Sigmoid colon (tissue), 7 donors: Measurements from ENCODE around the gene ASH1L. TPM values are rescaled to one million over a fixed set of nuclear protein-coding genes. Genes with fewer than 3 reads are reported as not detected.
"Not testable (repeated sequence)": the region's sequence is repeated elsewhere in the genome, so short reads cannot be mapped to it uniquely, and the experiment has no call there.

Experiments used
- DNase-seq: peaks from one replicate; pipeline ENCODE4 v3.0.0-alpha.2; 2019
- H3K27ac ChIP-seq, 4 donors: fragments of 200-600 bp; sonication (generic); one replicate each; pipeline ENCODE4 v1.5.1; 2016 to 2019; ENCODE audit warnings: mild to moderate bottlenecking in 1 of 4
- H3K27me3 ChIP-seq, 3 donors: fragments of 200-600 bp; sonication (generic); one replicate each; pipeline ENCODE4 v1.5.1; 2019; ENCODE audit warnings: mild to moderate bottlenecking in 1 of 3
- H3K36me3 ChIP-seq, 4 donors: fragments of 200-600 bp; sonication (generic); one replicate each; pipeline ENCODE4 v1.5.1; 2016 to 2019
- H3K4me1 ChIP-seq, 4 donors: fragments of 200-600 bp; sonication (generic); one replicate each; pipeline ENCODE4 v1.5.1; 2017 to 2019
- H3K4me3 ChIP-seq, 4 donors: fragments of 200-600 bp; sonication (generic); one replicate each; pipeline ENCODE4 v1.5.1; 2017 to 2019; ENCODE audit warnings: mild to moderate bottlenecking in 2 of 4, moderate library complexity in 1 of 4
- H3K9me3 ChIP-seq, 4 donors: fragments of 200-600 bp in 3 of 4; sonication (generic) in 3 of 4; one replicate each; pipeline versions ENCODE4 v1.5.1 to v1.6.1; 2013 to 2019
- EP300 ChIP-seq, 4 donors: sonication (generic); formaldehyde crosslinking; IDR thresholded peaks; one replicate each; pipeline ENCODE4 v1.6.1; 2017; ENCODE audit warnings: antibody characterized with exemption in 4 of 4
- POLR2A ChIP-seq, 2 donors: fragments of 450-650 bp; IDR thresholded peaks; one replicate each; pipeline ENCODE4 v1.6.1; 2016; ENCODE audit warnings: antibody characterized with exemption in 2 of 2, mild to moderate bottlenecking in 2 of 2, moderate library complexity in 2 of 2
- POLR2AphosphoS5 ChIP-seq, 4 donors: sonication (generic); formaldehyde crosslinking; IDR thresholded peaks; one replicate each; pipeline ENCODE4 v1.6.1; 2017; ENCODE audit warnings: antibody characterized with exemption in 4 of 4
- WGBS, 2 donors: extraction: QIAGEN DNeasy Blood & Tissue Kit; methylation state at CpG; one replicate each; pipeline ENCODE4 v1.1.7; 2013; 5-methylcytosine and 5-hydroxymethylcytosine counted together
- intact Hi-C: fragments of 100-400 bp; cut with DNase I; formaldehyde crosslinking; loops from one replicate; pipeline ENCODE4 v1.15.1; 2023
- polyA plus RNA-seq, 3 donors: library from polyadenylated mRNA; stranded (reverse); fragments of 200-250 nt; gene quantifications; one replicate each; pipeline ENCODE4 v1.2.3, GENCODE V29; 2013
- total RNA-seq, 4 donors: library from RNA; depleted of rRNA; stranded (reverse); fragments of >200 nt; gene quantifications; one replicate each; pipeline ENCODE4 v1.1.0, GENCODE V29; 2016
- TF ChIP-seq, protein P1 (sequence below), 4 experiments: fragments of 450-650 bp in 3 of 4; fragments of 200-600 bp in 1 of 4; IDR thresholded peaks; one replicate each; pipeline ENCODE4 v1.5.1; 2016 to 2019; ENCODE audit warnings: antibody characterized with exemption in 4 of 4, mild to moderate bottlenecking in 3 of 4, moderate library complexity in 2 of 4
- donor health status: healthy with polysubstance abuse.
- donor health status: Bipolar disorder and iron deficiency.
- donor health status: healthy.

The ASH1L gene
- total and polyA plus RNA-seq, 7 donors = 4.2 to 70.6 (median 62.4) TPM

- H3K27me3 ChIP-seq = no peaks in the 10 kb centered on the region
- WGBS, 2 donors = 99% methylated on average over 4 of the region's 4 CpGs
- DNase-seq = no peak
- H3K36me3 ChIP-seq = peaks cover 0 to 57% (median 9%) of the 10 kb centered on the region in 4 donors
- no peak for TF ChIP-seq EP300 (IDR thresholded peaks at IDR 0.05)
- TF ChIP-seq, protein P1, sequence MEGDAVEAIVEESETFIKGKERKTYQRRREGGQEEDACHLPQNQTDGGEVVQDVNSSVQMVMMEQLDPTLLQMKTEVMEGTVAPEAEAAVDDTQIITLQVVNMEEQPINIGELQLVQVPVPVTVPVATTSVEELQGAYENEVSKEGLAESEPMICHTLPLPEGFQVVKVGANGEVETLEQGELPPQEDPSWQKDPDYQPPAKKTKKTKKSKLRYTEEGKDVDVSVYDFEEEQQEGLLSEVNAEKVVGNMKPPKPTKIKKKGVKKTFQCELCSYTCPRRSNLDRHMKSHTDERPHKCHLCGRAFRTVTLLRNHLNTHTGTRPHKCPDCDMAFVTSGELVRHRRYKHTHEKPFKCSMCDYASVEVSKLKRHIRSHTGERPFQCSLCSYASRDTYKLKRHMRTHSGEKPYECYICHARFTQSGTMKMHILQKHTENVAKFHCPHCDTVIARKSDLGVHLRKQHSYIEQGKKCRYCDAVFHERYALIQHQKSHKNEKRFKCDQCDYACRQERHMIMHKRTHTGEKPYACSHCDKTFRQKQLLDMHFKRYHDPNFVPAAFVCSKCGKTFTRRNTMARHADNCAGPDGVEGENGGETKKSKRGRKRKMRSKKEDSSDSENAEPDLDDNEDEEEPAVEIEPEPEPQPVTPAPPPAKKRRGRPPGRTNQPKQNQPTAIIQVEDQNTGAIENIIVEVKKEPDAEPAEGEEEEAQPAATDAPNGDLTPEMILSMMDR (IDR thresholded peaks at IDR 0.05) = no peak
- no peak for TF ChIP-seq POLR2AphosphoS5 (IDR thresholded peaks at IDR 0.05)
- no peak for TF ChIP-seq POLR2A (IDR thresholded peaks at IDR 0.05)
- H3K9me3 ChIP-seq = no peaks in the 10 kb centered on the region
- H3K4me3 ChIP-seq = no peak overlapping the region
- intact Hi-C loops = no loop called here
- no peak overlapping the region for H3K27ac ChIP-seq
- H3K4me1 ChIP-seq = no peaks in the 10 kb centered on the region
Measured at GRCh38 chr1:155437405-155437804, 125.2 kb downstream of the ASH1L start.

- H3K4me3 ChIP-seq, H3K4me1 ChIP-seq, intact Hi-C loops, H3K27ac ChIP-seq, H3K27me3 ChIP-seq, DNase-seq, H3K9me3 ChIP-seq: not testable (repeated sequence)
- 96% methylated on average over 14 of the region's 14 CpGs for WGBS, 2 donors
- H3K36me3 ChIP-seq = peaks cover 0 to 67% (median 10%) of the 10 kb centered on the region in 4 donors
Measured at GRCh38 chr1:155433831-155434389, 128.7 kb downstream of the ASH1L start.

DNA sequence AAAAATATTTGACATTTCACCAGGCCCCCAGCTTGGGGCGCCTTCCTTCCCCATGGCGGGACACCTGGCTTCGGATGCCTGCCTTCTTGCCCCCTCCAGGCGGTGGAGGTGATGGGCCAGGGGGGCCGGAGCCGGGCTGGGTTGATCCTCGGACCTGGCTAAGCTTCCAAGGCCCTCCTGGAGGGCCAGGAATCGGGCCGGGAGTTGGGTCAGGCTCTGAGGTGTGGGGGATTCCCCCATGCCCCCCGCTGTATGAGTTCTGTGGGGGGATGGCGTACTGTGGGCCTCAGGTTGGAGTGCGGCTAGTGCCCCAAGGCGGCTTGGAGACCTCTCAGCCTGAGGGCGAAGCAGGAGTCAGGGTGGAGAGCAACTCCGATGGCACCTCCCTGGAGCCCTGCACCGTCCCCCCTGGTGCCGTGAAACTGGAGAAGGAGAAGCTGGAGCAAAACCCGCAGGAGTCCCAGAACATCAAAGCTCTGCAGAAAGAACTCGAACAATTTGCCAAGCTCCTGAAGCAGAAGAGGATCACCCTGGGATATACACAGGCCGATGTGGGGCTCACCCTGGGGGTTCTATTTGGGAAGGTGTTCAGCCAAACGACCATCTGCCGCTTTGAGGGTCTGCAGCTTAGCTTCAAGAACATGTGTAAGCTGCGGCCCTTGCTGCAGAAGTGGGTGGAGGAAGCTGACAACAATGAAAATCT lies 129.3 kb downstream of the ASH1L start:
- 95 to 96% methylated on average over 23 of the region's 23 CpGs for WGBS, 2 donors
- peaks cover 0 to 61% (median 9%) of the 10 kb centered on the region in 4 donors for H3K36me3 ChIP-seq
- H3K27me3 ChIP-seq, H3K4me1 ChIP-seq, intact Hi-C loops, H3K27ac ChIP-seq, H3K9me3 ChIP-seq, H3K4me3 ChIP-seq, DNase-seq: not testable (repeated sequence)

DNA sequence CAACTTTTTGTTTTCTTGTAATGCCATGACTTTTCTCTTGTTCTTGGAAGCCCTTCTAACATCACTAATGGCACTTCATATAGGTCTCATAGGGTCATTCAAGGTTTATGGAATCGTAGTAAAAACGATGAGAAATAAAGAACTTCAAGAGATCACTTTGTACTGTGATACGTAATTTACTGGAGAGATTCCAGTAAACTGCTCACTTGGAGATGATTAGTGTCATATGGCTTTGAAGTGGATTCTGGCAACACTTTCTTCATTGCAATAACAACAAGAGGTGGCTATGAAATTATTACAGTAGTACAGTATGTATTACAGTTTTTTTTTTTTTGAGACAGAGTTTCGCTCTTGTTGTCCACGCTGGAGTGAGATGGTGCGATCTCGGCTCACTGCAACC lies 138.5 kb downstream of the ASH1L start:
- no peak for DNase-seq
- Histone ChIP-seq H3K4me1 (no peaks in the 10 kb centered on the region), H3K36me3 (peaks cover 0 to 7% (median 3%) of the 10 kb centered on the region in 4 donors), H3K9me3 (no peaks in the 10 kb centered on the region), H3K27me3 (no peaks in the 10 kb centered on the region), H3K4me3 (no peak overlapping the region), H3K27ac (no peak overlapping the region)
- TF ChIP-seq POLR2AphosphoS5 (IDR thresholded peaks at IDR 0.05) (no peak), EP300 (IDR thresholded peaks at IDR 0.05) (no peak), POLR2A (IDR thresholded peaks at IDR 0.05) (no peak)
- TF ChIP-seq, protein P1 (IDR thresholded peaks at IDR 0.05) = no peak
- 91 to 93% methylated on average over 7 of the region's 7 CpGs for WGBS, 2 donors
- intact Hi-C loops = no loop called here

GRCh38 chr1:155420788-155421187 lies 141.8 kb downstream of the ASH1L start:
- Histone ChIP-seq H3K27ac (no peak overlapping the region), H3K36me3 (peaks cover 0 to 7% (median 0%) of the 10 kb centered on the region in 4 donors), H3K9me3 (no peaks in the 10 kb centered on the region), H3K4me3 (no peak overlapping the region), H3K4me1 (no peaks in the 10 kb centered on the region), H3K27me3 (no peaks in the 10 kb centered on the region)
- intact Hi-C loops = no loop called here
- 98% methylated on average over 2 of the region's 2 CpGs for WGBS, 2 donors
- TF ChIP-seq, protein P1 (IDR thresholded peaks at IDR 0.05) = no peak
- TF ChIP-seq EP300 (IDR thresholded peaks at IDR 0.05) = no peak
- TF ChIP-seq POLR2AphosphoS5 (IDR thresholded peaks at IDR 0.05) = no peak
- no peak for DNase-seq

GRCh38 chr1:155411840-155412239 lies 150.8 kb downstream of the ASH1L start:
- H3K4me1 ChIP-seq, H3K27ac ChIP-seq, H3K9me3 ChIP-seq, DNase-seq, H3K4me3 ChIP-seq, intact Hi-C loops, H3K27me3 ChIP-seq: not testable (repeated sequence)
- peaks cover 0 to 45% (median 3%) of the 10 kb centered on the region in 4 donors for H3K36me3 ChIP-seq
- WGBS, 2 donors = 96 to 97% methylated on average over 9 of the region's 9 CpGs
